Measurements from ENCODE around the gene PTCD2.

- TF ChIP-seq PHF8 (conservative IDR thresholded peaks at IDR 0.05; ENCODE audit: low read depth, low read length), result no peak
- no peak for TF ChIP-seq CHD7 (IDR thresholded peaks at IDR 0.05; ENCODE audit: insufficient replicate concordance, low read length)
- TF ChIP-seq CTCF (IDR thresholded peaks at IDR 0.05; ENCODE audit: control extremely low read depth in 1 of 3, insufficient read depth in 1 of 3, low read depth in 1 of 3, low read length in 3 of 3), result no peak
- no peak for TF ChIP-seq POLR2AphosphoS5 (IDR thresholded peaks at IDR 0.05; ENCODE audit: low read depth, low read length)
- no peak for TF ChIP-seq HDAC6 (IDR thresholded peaks at IDR 0.05; ENCODE audit: low read depth, low read length)
- no peak for TF ChIP-seq SIN3A (conservative IDR thresholded peaks at IDR 0.05 in 1 of 2, IDR thresholded peaks at IDR 0.05 in 1 of 2; ENCODE audit: low read depth in 1 of 2, low read length in 2 of 2)
Measured at GRCh38 chr5:72353046-72353445, 32.9 kb downstream of the PTCD2 start.

Measured in H1 (cell line).